ENCODE measurements around the gene PKDCC. TPM values are rescaled to one million over a fixed set of nuclear protein-coding genes. Genes with fewer than 3 reads are reported as not detected.
A peak's percentile ranks its signal among the peaks of the same experiment; 100 is the strongest.

The PKDCC gene
- total and polyA plus RNA-seq, 2 of the 13 experiments (the other 11 are each of a cell fraction or from before 2014, with no cell fraction given), result 52.6 to 58.8 TPM

- H3K4me1 ChIP-seq (ENCODE audit: insufficient read depth, low read length), result peaks cover 82% of the 10 kb centered on the region
- 0 out of 2 replicates have a peak, but pooled peaks have one; percentile 37 for TF ChIP-seq POLR2G (IDR thresholded peaks at IDR 0.05; ENCODE audit: low read depth, low read length)
- TF ChIP-seq TSC22D2 (CRISPR knock-in tag; IDR thresholded peaks at IDR 0.05; ENCODE audit: borderline replicate concordance), result no peak
- H4K20me1 ChIP-seq (ENCODE audit: insufficient read depth, low read length), result no peaks in the 10 kb centered on the region
- H3K9me3 ChIP-seq (ENCODE audit: low read length), result no peaks in the 10 kb centered on the region
- no peak overlapping the region for H3K27ac ChIP-seq (ENCODE audit: extremely low read length, insufficient read depth, low read length)
- H3K4me2 ChIP-seq (ENCODE audit: low read depth, low read length), result no peak overlapping the region
- H2AFZ ChIP-seq (ENCODE audit: low read length), result no peak overlapping the region
- ATAC-seq (no peak), DNase-seq (ENCODE audit: low spot score) (no peak), FAIRE-seq (no peak)
- no peaks in the 10 kb centered on the region for H3K79me2 ChIP-seq (ENCODE audit: insufficient read depth, low read length)
- H3K36me3 ChIP-seq (replicated peaks in 1 of 2; ENCODE audit: control insufficient read depth in 1 of 2, insufficient read depth in 2 of 2, low read length in 2 of 2), result peaks cover 23 to 26% of the 10 kb centered on the region in 2 experiments
- ChIA-PET POLR2A (interaction anchor here (11.8 kb wide), 1 partner anchor 13 kb away, joined by 203 read pairs; the partner anchor contains the start of gene PKDCC), CTCF (ENCODE audit: low intra/inter-chr PET ratio, low total read pairs) (no interaction called here)
- no TSS peak for BruUV-seq (replicated peaks)
- 96% methylated on average over 8 of the region's 8 CpGs for WGBS (ENCODE audit: low lambda C conversion rate)
- no peaks in the 10 kb centered on the region for H3K27me3 ChIP-seq (ENCODE audit: control insufficient read depth in 1 of 2, insufficient read depth in 2 of 2, low read length in 2 of 2)
- H3K4me3 ChIP-seq (replicated peaks in 1 of 3; ENCODE audit: insufficient read depth in 1 of 3, low read depth in 2 of 3, low read length in 3 of 3), result no peak overlapping the region
- intact Hi-C loops (cut with micrococcal nuclease; ENCODE audit: unreplicated experiment), result no loop called here
- H3K9ac ChIP-seq (ENCODE audit: insufficient read depth, low read depth, low read length), result no peak overlapping the region
- in situ Hi-C loops (cut with HindIII; ENCODE audit: extremely low pct_ligation_motif_present, low pct_unique_long_range_greater_than_20kb), result no loop called here
These were observed 12.2 kb downstream of the PKDCC start for GRCh38 chr2:42060028-42060427.

DNA sequence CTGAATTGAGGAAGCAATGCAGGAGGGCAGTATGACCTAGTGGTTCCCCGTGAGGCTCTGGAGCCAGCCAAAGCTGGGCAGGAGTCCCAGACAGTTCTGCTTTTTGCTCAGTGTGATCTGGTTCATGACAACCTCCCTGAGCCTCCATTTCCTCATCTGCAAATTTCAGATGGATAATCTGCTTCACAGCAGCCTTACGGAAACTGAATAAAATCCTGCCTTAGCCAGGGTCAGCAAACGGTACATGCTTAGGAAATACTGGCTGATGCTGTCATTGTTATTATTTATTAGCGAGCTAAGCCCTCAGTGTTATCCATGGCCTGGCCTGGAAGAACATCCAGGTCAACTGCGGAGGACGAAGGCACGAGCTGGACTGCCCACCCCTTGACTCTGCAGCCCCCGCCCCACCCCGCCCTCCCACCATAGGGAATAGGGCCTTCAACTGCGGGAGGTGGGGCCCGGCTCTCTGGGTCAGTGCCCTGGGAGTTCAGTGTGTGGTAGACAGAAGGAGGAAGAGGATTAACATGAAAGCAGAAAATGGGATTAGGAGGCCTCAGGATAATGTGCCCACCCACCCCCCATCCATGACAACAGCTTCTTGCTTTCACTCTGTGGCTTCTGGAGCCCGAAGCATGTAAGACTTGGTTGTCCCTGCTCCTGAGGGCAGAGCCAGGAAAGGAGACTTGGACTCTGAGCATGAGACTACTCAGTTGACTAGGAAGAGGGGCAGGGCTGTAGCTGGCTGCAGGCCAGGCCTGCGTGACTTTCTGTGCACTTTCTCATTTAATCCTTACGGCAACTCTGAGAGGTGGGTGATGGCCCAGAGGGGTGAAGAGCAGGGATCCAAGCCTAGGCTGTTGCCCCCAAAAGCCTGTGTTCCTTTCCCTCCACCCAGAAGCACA is 13.1 kb downstream of the PKDCC start:
- no TSS peak for BruUV-seq (replicated peaks)
- peaks cover 20 to 26% of the 10 kb centered on the region in 2 experiments for H3K36me3 ChIP-seq (replicated peaks in 1 of 2; ENCODE audit: control insufficient read depth in 1 of 2, insufficient read depth in 2 of 2, low read length in 2 of 2)
- no peak for DNase-seq (ENCODE audit: low spot score)
- peak overlapping the region; percentile 50 for H3K4me2 ChIP-seq (ENCODE audit: low read depth, low read length)
- FAIRE-seq, result no peak
- H3K4me1 ChIP-seq (ENCODE audit: insufficient read depth, low read length), result peaks cover 75% of the 10 kb centered on the region
- intact Hi-C loops (cut with micrococcal nuclease; ENCODE audit: unreplicated experiment), result no loop called here
- H3K27ac ChIP-seq (ENCODE audit: extremely low read length, insufficient read depth, low read length), result no peak overlapping the region
- in situ Hi-C loops (cut with HindIII; ENCODE audit: extremely low pct_ligation_motif_present, low pct_unique_long_range_greater_than_20kb), result no loop called here
- ChIA-PET POLR2A (interaction anchor here (0.9 to 11.8 kb wide), 4 partner anchors 8 to 213 kb away, joined by 3 to 203 read pairs (median 18); partner anchors contain the start of gene PKDCC), CTCF (ENCODE audit: low intra/inter-chr PET ratio, low total read pairs) (no interaction called here)
- H3K4me3 ChIP-seq (replicated peaks in 1 of 3; ENCODE audit: insufficient read depth in 1 of 3, low read depth in 2 of 3, low read length in 3 of 3), result peak overlapping the region in 1 of 3 experiments; percentile 29; a peak in 1 of 6 replicates
- H3K79me2 ChIP-seq (ENCODE audit: insufficient read depth, low read length), result no peaks in the 10 kb centered on the region
- no peaks in the 10 kb centered on the region for H4K20me1 ChIP-seq (ENCODE audit: insufficient read depth, low read length)
- 0 out of 2 replicates have a peak overlapping the region, but pooled peaks have one; percentile 7 for H3K9ac ChIP-seq (ENCODE audit: insufficient read depth, low read depth, low read length)
- WGBS (ENCODE audit: low lambda C conversion rate), result 40% methylated on average over 14 of the region's 14 CpGs
- peak; percentile 58 for ATAC-seq
- no peak overlapping the region for H2AFZ ChIP-seq (ENCODE audit: low read length)
- H3K27me3 ChIP-seq (ENCODE audit: control insufficient read depth in 1 of 2, insufficient read depth in 2 of 2, low read length in 2 of 2), result no peaks in the 10 kb centered on the region
- TF ChIP-seq POLR2A (IDR thresholded peaks at IDR 0.05; ENCODE audit: insufficient read depth in 1 of 2, low read depth in 2 of 2, low read length in 2 of 2) (0 out of 4 replicates have a peak, but pooled peaks of 1 of the 2 experiments have one; percentile 7), PITX1 (CRISPR knock-in tag; IDR thresholded peaks at IDR 0.05) (peak; percentile 65; the same call in 1 of the 2 replicates), SP5 (CRISPR knock-in tag; IDR thresholded peaks at IDR 0.05; ENCODE audit: borderline replicate concordance, low read depth) (no peak), HDAC2 (CRISPR knock-in tag; IDR thresholded peaks at IDR 0.05) (no peak), DMAP1 (CRISPR knock-in tag; IDR thresholded peaks at IDR 0.05) (no peak), ZNF136 (CRISPR knock-in tag; IDR thresholded peaks at IDR 0.05; ENCODE audit: low read depth) (no peak), HNF4A (CRISPR knock-in tag; IDR thresholded peaks at IDR 0.05) (0 out of 2 replicates have a peak, but pooled peaks have one; percentile 24), ZNF772 (CRISPR knock-in tag; IDR thresholded peaks at IDR 0.05) (0 out of 2 replicates have a peak, but pooled peaks have one; percentile 62), ARID5B (CRISPR knock-in tag; IDR thresholded peaks at IDR 0.05) (0 out of 2 replicates have a peak, but pooled peaks have one; percentile 21), TMF1 (CRISPR knock-in tag; IDR thresholded peaks at IDR 0.05; ENCODE audit: low read depth) (no peak)
- no peaks in the 10 kb centered on the region for H3K9me3 ChIP-seq (ENCODE audit: low read length)

Data from HepG2 (cell line).